Gastroesophageal sphincter (tissue), 3 donors: ENCODE results near the gene ROR2.

Experiments used
- EP300 ChIP-seq: sonication (generic); formaldehyde crosslinking; IDR thresholded peaks from one replicate; pipeline ENCODE4 v1.6.1; 2017; ENCODE audit warnings: antibody characterized with exemption, mild to moderate bottlenecking
- TF ChIP-seq, protein P1 (sequence below), 4 experiments: fragments of 200-600 bp in 2 of 4; fragments of 450-650 bp in 2 of 4; sonication (generic) in 1 of 4; IDR thresholded peaks; one replicate each; pipeline ENCODE4 v1.5.1; 2017 to 2019; ENCODE audit warnings: antibody characterized with exemption in 4 of 4, mild to moderate bottlenecking in 2 of 4, moderate library complexity in 2 of 4

DNA sequence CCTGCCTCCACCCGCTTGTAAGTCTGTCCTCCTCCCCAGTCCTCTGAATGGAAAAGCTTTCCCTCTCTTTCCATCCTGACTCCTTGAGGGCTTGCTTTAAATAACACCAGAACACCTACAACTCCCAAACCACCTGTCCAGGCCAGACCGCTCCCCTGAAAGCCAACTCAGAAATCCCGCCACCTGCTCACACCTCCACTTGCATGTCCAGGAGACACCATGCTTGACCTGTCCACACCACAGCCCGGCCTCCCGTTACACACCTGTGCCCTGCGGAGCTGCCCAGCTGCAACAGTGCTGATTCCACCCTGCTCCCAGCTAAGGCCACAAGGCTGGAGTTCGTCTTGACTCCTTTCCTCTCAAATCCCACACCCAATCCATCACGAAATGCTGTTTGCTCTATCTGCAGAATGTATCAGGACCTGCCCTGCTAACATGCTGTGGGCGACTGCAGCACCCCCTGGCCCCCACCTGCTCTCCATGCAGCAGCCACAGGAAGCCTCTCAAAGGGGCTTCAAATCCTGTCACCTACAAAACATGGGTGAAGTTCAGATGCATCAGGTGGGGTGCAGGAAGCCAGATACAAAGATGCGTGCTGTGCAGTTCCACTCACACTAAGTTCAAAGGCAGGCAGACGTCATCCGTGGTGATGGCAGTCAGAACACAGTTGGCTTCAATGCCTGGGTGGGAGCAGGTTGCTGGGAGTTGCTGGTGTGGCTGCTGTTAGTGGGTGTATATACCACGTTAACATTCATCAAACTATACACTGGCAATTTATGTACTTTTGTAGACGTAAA, 166.0 kb downstream of the ROR2 start:
- TF ChIP-seq EP300 = no peak
- TF ChIP-seq, protein P1, sequence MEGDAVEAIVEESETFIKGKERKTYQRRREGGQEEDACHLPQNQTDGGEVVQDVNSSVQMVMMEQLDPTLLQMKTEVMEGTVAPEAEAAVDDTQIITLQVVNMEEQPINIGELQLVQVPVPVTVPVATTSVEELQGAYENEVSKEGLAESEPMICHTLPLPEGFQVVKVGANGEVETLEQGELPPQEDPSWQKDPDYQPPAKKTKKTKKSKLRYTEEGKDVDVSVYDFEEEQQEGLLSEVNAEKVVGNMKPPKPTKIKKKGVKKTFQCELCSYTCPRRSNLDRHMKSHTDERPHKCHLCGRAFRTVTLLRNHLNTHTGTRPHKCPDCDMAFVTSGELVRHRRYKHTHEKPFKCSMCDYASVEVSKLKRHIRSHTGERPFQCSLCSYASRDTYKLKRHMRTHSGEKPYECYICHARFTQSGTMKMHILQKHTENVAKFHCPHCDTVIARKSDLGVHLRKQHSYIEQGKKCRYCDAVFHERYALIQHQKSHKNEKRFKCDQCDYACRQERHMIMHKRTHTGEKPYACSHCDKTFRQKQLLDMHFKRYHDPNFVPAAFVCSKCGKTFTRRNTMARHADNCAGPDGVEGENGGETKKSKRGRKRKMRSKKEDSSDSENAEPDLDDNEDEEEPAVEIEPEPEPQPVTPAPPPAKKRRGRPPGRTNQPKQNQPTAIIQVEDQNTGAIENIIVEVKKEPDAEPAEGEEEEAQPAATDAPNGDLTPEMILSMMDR (IDR thresholded peaks at IDR 0.05) = no peak
